Sigmoid colon (tissue), 7 donors: Measurements from ENCODE around the gene SIAH1. TPM values are rescaled to one million over a fixed set of nuclear protein-coding genes. Genes with fewer than 3 reads are reported as not detected.
"Not testable (repeated sequence)": the region's sequence is repeated elsewhere in the genome, so short reads cannot be mapped to it uniquely, and the experiment has no call there.

Source experiments
- DNase-seq: peaks from one replicate; pipeline ENCODE4 v3.0.0-alpha.2; 2019
- H3K27ac ChIP-seq, 4 donors: fragments of 200-600 bp; sonication (generic); one replicate each; pipeline ENCODE4 v1.5.1; 2016 to 2019; ENCODE audit warnings: mild to moderate bottlenecking in 1 of 4
- H3K27me3 ChIP-seq, 3 donors: fragments of 200-600 bp; sonication (generic); one replicate each; pipeline ENCODE4 v1.5.1; 2019; ENCODE audit warnings: mild to moderate bottlenecking in 1 of 3
- H3K36me3 ChIP-seq, 4 donors: fragments of 200-600 bp; sonication (generic); one replicate each; pipeline ENCODE4 v1.5.1; 2016 to 2019
- H3K4me1 ChIP-seq, 4 donors: fragments of 200-600 bp; sonication (generic); one replicate each; pipeline ENCODE4 v1.5.1; 2017 to 2019
- H3K4me3 ChIP-seq, 4 donors: fragments of 200-600 bp; sonication (generic); one replicate each; pipeline ENCODE4 v1.5.1; 2017 to 2019; ENCODE audit warnings: mild to moderate bottlenecking in 2 of 4, moderate library complexity in 1 of 4
- H3K9me3 ChIP-seq, 4 donors: fragments of 200-600 bp in 3 of 4; sonication (generic) in 3 of 4; one replicate each; pipeline versions ENCODE4 v1.5.1 to v1.6.1; 2013 to 2019
- CTCF ChIP-seq, 4 experiments: fragments of 450-650 bp in 3 of 4; fragments of 200-600 bp in 1 of 4; IDR thresholded peaks; one replicate each; pipeline ENCODE4 v1.5.1; 2016 to 2019; ENCODE audit warnings: antibody characterized with exemption in 4 of 4, mild to moderate bottlenecking in 3 of 4, moderate library complexity in 2 of 4
- EP300 ChIP-seq, 4 donors: sonication (generic); formaldehyde crosslinking; IDR thresholded peaks; one replicate each; pipeline ENCODE4 v1.6.1; 2017; ENCODE audit warnings: antibody characterized with exemption in 4 of 4
- POLR2A ChIP-seq, 2 donors: fragments of 450-650 bp; IDR thresholded peaks; one replicate each; pipeline ENCODE4 v1.6.1; 2016; ENCODE audit warnings: antibody characterized with exemption in 2 of 2, mild to moderate bottlenecking in 2 of 2, moderate library complexity in 2 of 2
- POLR2AphosphoS5 ChIP-seq, 4 donors: sonication (generic); formaldehyde crosslinking; IDR thresholded peaks; one replicate each; pipeline ENCODE4 v1.6.1; 2017; ENCODE audit warnings: antibody characterized with exemption in 4 of 4
- WGBS, 2 donors: extraction: QIAGEN DNeasy Blood & Tissue Kit; methylation state at CpG; one replicate each; pipeline ENCODE4 v1.1.7; 2013; 5-methylcytosine and 5-hydroxymethylcytosine counted together
- intact Hi-C: fragments of 100-400 bp; cut with DNase I; formaldehyde crosslinking; loops from one replicate; pipeline ENCODE4 v1.15.1; 2023
- polyA plus RNA-seq, 3 donors: library from polyadenylated mRNA; stranded (reverse); fragments of 200-250 nt; gene quantifications; one replicate each; pipeline ENCODE4 v1.2.3, GENCODE V29; 2013
- total RNA-seq, 4 donors: library from RNA; depleted of rRNA; stranded (reverse); fragments of >200 nt; gene quantifications; one replicate each; pipeline ENCODE4 v1.1.0, GENCODE V29; 2016
- donor health status: healthy with polysubstance abuse.
- donor health status: Bipolar disorder and iron deficiency.
- donor health status: healthy.

The SIAH1 gene
- total and polyA plus RNA-seq, 7 donors = 18.1 to 37.4 (median 25.5) TPM

GRCh38 chr16:48420437-48420836, 35.2 kb upstream of the SIAH1 start:
- no peak for DNase-seq
- no peaks in the 10 kb centered on the region for H3K4me1 ChIP-seq
- 43 to 56% methylated on average over 1 of the region's 1 CpG for WGBS, 2 donors
- intact Hi-C loops = no loop called here
- no peak for TF ChIP-seq POLR2A (IDR thresholded peaks at IDR 0.05)
- no peak for TF ChIP-seq POLR2AphosphoS5 (IDR thresholded peaks at IDR 0.05)
- TF ChIP-seq EP300 (IDR thresholded peaks at IDR 0.05) = no peak
- TF ChIP-seq CTCF (IDR thresholded peaks at IDR 0.05) = no peak
- no peak overlapping the region for H3K27ac ChIP-seq
- no peaks in the 10 kb centered on the region for H3K27me3 ChIP-seq
- H3K4me3 ChIP-seq = no peak overlapping the region
- H3K9me3 ChIP-seq = no peaks in the 10 kb centered on the region
- no peaks in the 10 kb centered on the region for H3K36me3 ChIP-seq

- H3K27ac ChIP-seq, H3K4me3 ChIP-seq, H3K4me1 ChIP-seq, H3K27me3 ChIP-seq, intact Hi-C loops, DNase-seq, H3K9me3 ChIP-seq, H3K36me3 ChIP-seq: not testable (repeated sequence)
- WGBS, 2 donors = 95 to 97% methylated on average over 29 of the region's 29 CpGs
These were observed 31.4 kb upstream of the SIAH1 start for GRCh38 chr16:48416617-48417016.

DNA sequence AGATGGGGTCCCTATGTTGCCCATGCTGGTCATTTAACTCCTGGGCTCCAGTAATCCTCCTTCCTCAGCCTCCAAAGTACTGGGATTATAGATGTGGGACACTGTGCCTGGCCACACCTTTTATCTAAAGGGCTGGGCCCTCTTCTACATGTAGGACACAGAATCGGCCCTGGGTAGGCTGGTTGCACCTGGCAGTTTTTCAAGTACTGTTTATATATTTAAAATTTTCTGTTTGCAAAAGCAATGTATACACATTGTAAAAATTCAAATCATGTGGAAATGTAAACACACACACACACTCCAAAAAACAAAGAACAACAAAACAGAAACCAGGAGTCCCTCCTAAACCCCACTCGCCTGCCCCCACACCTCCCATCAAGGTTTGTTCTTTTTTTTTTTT, 28.1 kb upstream of the SIAH1 start:
- no peak for TF ChIP-seq EP300 (IDR thresholded peaks at IDR 0.05)
- no peak for TF ChIP-seq CTCF (IDR thresholded peaks at IDR 0.05)
- no peak for TF ChIP-seq POLR2A (IDR thresholded peaks at IDR 0.05)
- TF ChIP-seq POLR2AphosphoS5 (IDR thresholded peaks at IDR 0.05) = no peak
- no peaks in the 10 kb centered on the region for H3K4me1 ChIP-seq
- no peak overlapping the region for H3K27ac ChIP-seq
- no peaks in the 10 kb centered on the region for H3K27me3 ChIP-seq
- WGBS, 2 donors = 40 to 80% methylated on average over 2 of the region's 2 CpGs
- H3K4me3 ChIP-seq = no peak overlapping the region
- H3K36me3 ChIP-seq = no peaks in the 10 kb centered on the region
- no peak for DNase-seq
- intact Hi-C loops = no loop called here
- no peaks in the 10 kb centered on the region for H3K9me3 ChIP-seq

DNA sequence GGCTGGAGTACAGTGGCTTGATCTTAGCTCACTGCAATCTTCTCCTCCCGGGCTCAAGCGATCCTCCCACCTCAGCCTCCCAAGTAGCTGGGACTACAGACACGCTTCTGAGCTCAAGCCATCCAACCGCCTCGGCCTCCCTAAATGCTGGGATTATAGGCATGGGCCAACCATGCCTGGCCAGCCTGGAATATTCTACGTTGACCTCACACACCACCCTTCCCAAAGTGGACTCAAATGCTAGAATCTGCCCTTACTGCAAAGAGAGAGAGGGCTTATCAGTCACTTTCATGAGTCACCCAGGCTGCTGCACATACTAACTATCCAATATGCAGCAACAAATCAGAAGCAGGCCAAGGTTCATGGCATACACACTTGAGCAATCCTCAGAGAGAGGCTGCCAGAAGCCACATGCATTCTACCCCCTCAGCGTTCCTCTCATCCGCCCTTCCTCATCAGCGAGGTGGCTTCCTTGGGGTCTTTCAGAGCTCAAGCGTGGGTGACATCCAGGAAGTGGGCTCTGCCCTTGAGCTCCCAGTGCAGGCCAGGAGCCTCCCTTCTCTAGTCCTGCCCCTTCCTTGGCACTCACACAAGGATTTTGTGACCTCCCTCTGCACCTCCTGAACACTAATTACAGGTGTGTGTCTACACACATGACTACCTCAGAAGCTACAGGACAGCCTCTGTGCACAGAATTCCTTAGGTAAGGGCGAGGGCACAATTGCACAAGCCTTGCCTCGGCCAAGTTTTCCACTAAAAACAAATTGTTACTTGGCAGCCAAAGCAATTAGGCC, 24.8 kb upstream of the SIAH1 start:
- H3K4me3 ChIP-seq = no peak overlapping the region
- H3K9me3 ChIP-seq = no peaks in the 10 kb centered on the region
- no peak overlapping the region for H3K27ac ChIP-seq
- DNase-seq = no peak
- intact Hi-C loops = no loop called here
- H3K27me3 ChIP-seq = no peaks in the 10 kb centered on the region
- H3K36me3 ChIP-seq = no peaks in the 10 kb centered on the region
- no peaks in the 10 kb centered on the region for H3K4me1 ChIP-seq
- TF ChIP-seq POLR2A (IDR thresholded peaks at IDR 0.05) = no peak
- WGBS, 2 donors = 42 to 76% methylated on average over 12 of the region's 12 CpGs

DNA sequence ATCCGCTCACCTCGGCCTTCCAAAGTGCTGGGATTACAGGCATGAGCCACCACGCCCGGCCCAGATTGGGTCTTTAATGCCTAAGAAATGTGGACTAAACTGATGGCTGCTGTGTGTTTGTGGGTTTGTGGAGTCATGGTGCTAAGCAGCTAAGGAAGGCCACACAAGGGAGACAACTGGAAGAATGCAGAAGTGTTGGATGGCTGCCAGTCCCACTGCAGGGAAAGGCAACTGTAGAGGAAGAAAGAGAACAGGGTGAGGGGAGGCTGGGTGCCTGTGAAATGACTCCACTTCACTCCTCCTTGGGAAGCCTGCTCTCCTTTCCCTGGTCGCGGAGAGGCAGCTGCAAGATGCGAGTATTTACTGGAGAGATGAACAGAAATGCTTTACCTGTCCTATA, 23.5 kb upstream of the SIAH1 start:
- no peaks in the 10 kb centered on the region for H3K9me3 ChIP-seq
- H3K27ac ChIP-seq = no peak overlapping the region
- H3K36me3 ChIP-seq = no peaks in the 10 kb centered on the region
- intact Hi-C loops = no loop called here
- 90 to 95% methylated on average over 7 of the region's 7 CpGs for WGBS, 2 donors
- DNase-seq = peak; percentile 69
- no peaks in the 10 kb centered on the region for H3K4me1 ChIP-seq
- no peak for TF ChIP-seq POLR2A (IDR thresholded peaks at IDR 0.05)
- no peak for TF ChIP-seq POLR2AphosphoS5 (IDR thresholded peaks at IDR 0.05)
- TF ChIP-seq EP300 (IDR thresholded peaks at IDR 0.05) = no peak
- no peak for TF ChIP-seq CTCF (IDR thresholded peaks at IDR 0.05)
- no peak overlapping the region for H3K4me3 ChIP-seq
- no peaks in the 10 kb centered on the region for H3K27me3 ChIP-seq

DNA sequence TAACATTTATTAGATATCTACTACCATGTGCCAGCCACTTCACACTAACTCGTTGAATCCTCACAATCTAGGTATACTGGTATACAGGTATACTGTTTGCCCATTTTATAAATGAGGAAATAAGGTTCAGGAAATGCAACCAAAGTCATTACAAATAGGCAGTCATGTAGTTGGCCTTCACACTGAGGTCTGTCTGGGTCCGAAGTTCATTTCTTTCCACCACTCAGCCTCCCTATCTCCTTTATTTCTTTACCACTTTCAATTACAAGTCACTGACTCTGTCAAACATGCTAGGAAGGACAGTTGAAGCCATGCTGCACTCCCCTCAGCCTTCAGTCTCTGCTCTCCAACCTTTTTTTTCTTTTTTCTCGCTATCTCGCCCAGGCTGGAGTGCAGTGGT, 20.7 kb upstream of the SIAH1 start:
- Histone ChIP-seq H3K4me1 (no peaks in the 10 kb centered on the region), H3K27me3 (no peaks in the 10 kb centered on the region), H3K4me3 (no peak overlapping the region), H3K36me3 (no peaks in the 10 kb centered on the region), H3K9me3 (no peaks in the 10 kb centered on the region), H3K27ac (no peak overlapping the region)
- 23 to 77% methylated on average over 4 of the region's 4 CpGs for WGBS, 2 donors
- TF ChIP-seq EP300 (IDR thresholded peaks at IDR 0.05) (no peak), POLR2A (IDR thresholded peaks at IDR 0.05) (no peak)
- intact Hi-C loops = no loop called here
- DNase-seq = no peak
